NCI-H2196 (cell line): Measurements from ENCODE around the gene EMX1.

Experiments
- DNase-seq: peaks from one replicate; lab custom pipeline; 2025; ENCODE audit not compliant: unreplicated experiment; lab: John Stamatoyannopoulos, UW

The EMX1 gene

DNA sequence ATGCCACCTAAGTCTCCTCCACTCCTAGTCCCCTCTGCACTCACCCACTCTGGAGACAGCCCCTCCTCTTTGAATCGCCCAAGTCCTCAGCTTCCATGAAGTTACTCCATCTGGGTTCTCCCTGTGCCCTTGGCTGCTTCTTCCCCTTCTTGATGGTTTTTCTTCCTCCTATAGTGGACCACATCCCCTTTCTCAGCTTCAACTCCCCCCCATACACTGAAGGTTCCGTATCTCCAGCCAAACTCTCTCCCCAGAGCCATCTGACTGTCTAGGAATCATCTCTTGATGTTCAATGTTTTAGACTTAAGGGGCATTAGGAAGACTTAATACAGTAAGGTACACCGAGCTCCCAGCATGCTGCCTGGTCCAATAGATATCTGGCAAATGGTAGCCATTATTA lies 39.6 kb downstream of the EMX1 start:
- no peak for DNase-seq

DNA sequence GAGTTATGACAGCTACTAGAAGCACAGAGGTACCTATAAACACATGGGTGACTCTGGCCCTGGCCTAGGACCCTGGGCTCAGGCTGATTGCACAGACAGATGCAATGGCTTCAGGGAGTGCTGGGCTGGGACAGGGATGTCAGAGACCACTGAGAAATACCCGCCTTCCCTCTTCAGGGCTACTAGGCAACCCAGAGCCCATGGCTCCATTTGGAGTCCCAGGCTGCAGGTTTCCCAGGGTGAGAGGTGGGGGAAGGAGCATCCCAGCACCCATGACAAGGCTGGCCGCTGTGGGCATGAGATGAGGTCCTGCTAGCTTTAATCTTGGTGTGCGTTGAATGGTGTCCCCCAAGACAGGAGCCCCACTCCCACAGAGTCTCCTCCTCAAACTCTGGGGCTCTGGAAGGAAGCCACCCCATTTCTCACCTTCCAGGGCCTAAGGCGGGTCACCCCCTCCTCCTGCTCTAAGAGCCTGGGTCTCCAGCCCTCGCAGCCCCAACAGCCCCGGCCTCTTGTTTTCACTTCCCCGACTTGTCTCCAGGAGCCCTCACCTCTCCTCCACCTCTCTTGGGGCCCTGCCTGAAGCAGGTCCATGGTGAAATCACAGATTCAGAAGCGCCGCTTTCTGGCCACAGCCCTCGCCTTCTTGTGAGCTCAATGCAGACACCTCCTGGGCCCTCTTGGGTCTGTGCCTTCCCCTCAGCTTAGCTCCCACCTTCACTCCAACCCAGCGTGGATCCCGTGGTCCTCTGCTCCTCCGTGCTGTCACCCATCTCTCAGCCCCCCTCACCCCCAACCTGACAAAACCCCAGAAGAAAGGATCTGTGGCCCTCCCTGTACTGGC lies 41.4 kb downstream of the EMX1 start:
- no peak for DNase-seq

DNA sequence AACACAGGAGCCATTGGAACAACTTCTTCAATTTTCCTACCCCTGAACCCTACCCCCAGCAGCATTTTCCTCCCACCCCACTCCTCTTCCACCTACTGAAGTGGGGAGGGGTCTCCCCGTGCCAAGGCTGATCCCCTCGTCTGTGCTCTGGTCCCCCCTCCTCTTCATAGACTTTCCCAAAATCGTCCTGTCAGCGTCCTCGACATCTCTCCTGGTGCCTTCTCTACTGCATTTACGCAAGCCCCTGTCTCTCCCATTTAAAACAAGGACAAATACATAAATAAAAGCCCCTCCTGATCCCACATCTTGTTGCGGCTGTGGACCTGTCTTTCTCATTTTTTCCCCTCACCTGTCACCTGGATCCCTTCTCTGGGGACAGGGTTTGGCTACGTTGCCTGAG lies 42.2 kb downstream of the EMX1 start:
- no peak for DNase-seq

DNA sequence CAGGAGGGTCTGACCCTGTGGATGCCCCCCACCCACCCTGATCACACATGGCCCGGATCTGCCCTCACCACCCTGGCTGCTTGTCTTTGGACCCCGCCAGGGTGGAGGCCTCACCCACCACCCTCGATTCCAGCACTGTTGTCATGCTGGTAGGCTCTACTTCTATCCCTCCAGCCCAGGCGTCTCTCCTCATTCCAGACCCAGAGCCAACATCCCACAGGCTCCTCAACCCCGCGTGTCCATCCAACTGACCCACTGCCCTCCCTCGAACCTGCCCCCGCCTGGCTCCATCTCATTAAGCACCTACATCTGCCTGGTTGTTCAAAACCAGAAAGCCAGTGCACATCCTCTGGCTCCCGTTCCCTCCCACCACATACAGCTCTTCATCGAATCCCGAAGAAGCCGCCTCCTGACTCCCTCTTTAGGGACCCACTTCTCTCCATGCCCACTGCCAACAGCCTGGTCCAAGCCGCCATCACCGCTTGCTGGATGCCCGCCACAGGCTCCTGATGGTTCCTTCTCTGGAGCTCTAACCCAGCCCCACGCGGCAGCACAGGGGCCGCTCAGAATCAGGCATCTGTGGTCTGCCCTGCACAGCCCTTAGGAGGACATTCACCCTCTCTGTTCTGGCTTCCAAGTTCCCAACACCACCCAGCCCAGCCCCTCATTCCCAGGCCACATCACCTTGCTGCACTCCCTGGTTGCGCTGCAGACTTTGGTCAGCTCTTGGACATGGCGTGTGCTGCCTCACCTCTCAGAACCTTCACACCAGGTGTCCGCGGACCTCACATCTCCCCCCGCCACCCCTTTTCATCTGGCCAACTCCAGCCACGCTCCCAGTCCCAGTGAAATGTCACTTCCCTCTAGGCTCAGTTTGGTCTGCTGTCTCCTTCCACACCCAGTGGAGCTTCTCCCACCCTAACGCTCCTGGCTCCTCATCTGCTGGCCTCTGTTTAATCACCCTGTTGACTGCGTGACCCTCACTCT lies 43.0 kb downstream of the EMX1 start:
- no peak for DNase-seq

DNA sequence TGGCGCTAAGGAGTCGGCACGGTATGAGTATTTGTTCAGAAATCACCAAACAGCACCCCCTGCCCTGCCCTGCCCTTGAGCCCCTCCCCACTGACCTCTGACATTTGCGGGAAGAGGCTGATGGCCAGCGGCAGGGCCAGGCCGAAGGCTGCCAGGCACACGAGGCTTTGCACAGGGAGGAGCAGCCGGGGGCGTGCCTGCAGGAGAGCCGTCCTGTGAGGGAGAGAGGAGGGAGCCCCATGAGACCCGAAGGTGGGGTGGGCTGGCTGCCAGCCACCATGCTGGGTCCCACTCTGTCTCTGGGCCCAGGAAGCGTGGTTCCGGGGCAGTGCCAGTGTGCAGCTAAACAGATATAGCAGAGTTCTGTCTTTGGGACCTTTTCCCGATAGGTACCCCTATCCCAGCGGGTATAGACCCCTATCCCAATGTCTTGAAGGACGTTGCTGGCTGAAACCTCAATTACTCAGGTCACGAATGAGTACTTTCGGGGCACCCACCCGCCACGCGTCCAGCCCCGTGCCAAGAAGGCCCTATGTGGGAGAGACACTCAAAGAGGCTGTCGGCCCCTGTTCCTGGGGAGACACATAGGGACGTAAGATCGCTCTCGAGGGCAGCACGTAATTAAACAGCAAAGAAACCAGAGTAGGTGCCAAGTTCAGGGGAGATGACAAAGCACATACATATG lies 43.9 kb downstream of the EMX1 start:
- DNase-seq = no peak

DNA sequence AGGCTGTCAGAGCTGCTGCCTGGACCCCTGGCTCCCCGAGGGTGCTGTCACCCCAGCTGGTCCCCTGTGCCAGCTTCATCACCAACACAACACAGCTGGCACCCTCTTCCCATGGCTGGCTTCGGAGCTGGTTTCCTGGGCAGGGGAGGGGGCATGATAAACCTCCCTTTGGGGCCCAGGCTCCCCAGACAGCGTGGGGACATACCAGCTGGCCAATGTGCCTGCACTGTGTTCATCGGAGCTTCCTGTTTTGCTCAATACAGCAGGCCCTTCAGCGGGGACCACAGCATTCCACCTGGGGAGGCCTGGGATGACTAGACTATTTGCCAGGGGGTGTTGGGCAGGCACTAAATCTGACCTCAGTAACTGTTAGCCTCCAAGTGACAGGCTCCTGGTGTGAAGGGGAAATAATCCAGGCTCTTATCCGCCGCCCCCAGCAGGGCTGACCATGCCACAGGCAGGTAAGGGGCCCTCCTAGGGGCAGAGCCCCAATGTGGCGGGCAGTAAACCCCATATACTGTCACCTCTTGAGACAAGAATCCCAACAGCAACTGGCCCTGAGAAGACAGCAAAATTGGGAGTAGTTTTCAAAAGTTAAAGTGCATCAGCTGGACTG lies 44.6 kb downstream of the EMX1 start:
- no peak for DNase-seq

DNA sequence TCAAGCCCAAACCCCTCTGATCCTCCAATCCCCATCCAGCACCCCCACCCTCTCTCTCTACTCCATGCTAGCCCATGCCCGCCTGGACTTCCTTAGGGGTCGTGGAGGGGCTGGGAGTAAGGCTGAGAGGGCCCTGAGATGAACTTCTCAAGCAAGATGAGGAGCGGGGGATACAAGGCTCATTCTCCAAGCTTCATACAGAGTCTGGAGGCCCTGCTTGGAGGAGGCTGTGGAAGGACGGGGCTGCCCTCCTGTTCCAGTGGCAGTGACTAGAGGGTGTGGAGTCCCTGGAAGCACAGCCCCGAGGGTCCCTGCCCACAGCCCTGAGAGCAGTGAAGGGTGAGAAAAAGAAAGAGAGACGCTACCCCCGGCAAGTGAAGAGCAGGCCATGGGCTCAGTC lies 45.6 kb downstream of the EMX1 start:
- no peak for DNase-seq

DNA sequence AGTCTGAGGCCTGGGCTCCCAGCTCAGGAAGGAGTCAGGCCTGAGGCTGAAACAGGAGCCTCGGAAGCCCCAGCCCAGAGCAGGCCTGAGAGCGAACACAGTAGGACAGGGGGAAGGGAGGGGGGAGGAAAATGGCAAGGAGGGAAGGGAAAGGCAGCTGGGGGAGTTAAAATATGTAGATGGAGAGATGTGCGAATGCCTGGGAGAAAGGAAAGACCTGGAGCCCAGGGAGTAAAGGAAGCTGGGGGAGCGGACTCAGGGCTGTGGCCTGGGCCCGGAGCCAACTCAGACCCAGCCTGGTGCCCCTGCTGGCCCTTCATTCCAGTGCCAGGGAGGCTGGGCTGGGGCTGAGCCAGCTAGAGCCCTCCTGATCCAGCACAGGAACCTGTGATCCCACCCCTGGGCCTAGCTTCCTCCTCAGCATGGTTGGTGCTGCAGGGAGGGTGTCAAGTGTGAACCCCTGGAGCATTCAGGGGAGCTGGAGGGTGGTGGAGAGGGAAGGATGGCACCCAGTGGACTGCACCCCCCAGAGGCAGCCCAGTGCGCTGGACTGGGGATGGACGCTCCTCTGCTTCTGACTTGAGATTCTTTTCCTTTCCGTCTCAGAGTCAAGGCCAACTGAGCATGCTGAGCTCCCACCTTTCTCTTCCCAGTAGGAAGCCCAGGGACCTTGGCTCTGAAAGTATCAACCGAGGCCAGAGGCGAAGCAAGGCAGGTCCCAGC lies 46.3 kb downstream of the EMX1 start:
- DNase-seq = no peak

DNA sequence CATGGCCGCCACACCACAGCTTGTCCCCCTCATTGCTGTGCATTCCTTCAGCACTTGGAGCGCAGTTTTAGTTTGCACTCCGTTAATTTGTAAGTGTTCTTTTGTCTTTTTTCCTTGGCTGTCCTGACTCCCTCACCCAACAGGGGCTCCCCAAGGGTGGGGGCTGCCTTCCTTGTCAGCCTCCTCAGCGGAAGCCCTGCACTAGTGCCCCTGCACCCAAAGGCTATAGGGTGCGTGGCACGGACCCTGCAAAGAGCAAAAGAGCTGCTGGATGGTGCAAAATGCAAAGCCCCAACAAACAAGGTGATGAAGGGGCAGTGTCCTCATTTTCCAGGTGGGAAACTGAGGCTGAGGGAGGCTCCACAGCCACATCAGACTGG lies 46.8 kb downstream of the EMX1 start:
- DNase-seq = no peak

DNA sequence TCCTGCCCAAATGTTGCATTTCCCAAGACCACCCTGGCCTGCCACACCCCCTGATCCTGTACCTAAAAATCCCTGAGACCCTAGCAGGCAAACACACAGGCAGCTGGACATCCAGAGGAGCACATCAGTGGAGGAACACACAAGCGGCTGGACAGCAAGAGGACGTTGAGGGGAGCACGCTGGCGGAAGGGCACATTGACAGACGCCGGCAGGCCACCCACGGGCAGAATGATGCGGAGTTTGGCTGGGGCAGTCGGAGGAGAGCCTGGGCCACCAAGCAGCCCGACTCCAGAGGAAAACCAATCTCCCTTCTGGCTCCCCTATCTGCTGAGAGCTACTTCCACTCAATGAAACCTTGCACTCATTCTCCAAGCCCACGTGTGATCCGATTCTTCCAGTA lies 47.7 kb downstream of the EMX1 start:
- DNase-seq = no peak

DNA sequence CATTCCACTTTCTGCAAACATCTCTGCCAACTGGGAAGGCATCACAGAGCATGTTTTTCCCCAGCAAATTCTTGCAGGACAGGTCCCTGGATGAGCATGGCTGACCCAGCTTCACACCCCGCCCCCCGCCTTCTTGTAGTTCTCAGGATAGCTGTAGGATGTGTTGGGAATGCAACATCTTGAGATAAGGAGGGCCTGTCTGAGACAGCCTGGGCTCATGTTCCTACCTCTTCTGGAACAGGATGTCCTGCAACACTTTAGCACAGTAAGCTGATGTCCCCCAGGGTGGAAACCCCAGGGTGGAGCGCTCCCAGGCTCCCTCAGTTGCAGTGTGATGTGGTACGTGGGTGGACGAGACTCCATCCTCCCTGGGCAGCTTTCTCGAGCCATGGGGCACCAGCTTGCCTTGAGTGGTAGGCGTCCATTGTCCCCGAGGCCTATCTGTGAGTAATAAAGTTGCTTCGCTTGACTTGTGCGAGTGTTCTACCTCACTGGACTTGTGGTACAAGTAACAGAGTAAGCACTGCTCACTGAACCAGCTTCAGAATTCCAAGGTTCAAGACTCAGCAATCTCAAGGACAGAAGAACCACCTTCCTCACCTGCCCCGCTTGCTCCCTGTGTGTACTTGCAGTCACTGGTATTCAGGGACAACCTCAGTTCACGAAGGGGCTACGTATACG lies 48.6 kb downstream of the EMX1 start:
- no peak for DNase-seq

DNA sequence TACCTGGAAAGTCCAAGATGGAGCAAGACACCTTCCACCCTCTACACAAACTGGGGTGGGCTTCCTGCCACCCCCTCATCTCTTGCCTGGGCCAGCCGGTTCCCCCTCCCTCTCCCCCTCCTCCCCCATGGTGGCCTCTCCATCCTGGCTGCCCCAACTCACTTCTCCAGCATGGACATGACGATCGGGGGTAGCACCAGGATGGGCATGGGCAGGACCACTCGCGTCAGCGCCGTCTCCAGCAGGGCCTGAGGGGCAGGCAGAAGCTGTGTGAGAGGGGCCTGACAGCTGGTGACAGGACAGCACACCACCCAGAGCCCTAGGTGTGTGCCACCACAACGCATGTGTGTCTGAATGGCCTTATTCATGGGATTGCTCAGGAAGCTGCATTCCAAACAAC lies 51.0 kb downstream of the EMX1 start:
- DNase-seq = no peak

DNA sequence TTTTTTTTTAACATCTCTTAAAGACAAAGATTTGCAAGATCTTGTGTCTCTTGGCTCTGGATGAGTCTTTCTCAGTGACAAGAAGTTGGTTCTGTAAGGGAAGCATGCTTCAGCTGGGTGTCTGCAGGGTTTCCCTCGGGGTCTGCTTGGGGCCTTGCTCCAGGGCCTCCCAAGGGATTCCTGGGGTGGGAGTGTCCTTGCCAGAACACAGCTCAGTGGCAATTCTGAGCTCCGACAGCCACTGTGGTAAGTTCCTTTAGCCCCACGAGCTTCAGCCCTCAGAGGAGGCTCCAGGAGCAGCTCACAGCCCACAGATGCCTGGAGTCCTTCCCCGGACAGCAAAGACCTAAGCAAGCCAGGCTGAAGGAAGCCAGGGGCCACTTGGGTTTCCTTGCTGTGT lies 52.4 kb downstream of the EMX1 start:
- DNase-seq = no peak

DNA sequence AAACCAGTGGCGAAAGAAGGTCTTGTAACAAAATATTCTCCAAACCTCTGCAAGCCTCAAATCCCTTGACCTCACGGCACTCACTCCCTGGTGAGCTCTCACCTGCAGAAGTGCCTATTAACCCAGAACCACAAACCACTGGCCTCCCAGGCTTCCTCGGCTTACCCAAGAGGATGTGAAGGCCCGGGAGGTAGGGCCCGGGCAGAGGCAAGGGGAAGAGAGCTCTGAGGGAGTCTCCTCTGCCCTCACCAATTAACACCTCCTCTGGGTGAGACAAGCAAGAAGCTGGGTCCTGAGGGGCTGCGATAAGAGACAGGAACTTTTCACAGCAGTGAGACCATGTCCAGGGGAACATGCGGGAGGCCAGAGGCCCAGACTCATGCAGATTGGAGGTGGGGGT lies 53.7 kb downstream of the EMX1 start:
- no peak for DNase-seq

DNA sequence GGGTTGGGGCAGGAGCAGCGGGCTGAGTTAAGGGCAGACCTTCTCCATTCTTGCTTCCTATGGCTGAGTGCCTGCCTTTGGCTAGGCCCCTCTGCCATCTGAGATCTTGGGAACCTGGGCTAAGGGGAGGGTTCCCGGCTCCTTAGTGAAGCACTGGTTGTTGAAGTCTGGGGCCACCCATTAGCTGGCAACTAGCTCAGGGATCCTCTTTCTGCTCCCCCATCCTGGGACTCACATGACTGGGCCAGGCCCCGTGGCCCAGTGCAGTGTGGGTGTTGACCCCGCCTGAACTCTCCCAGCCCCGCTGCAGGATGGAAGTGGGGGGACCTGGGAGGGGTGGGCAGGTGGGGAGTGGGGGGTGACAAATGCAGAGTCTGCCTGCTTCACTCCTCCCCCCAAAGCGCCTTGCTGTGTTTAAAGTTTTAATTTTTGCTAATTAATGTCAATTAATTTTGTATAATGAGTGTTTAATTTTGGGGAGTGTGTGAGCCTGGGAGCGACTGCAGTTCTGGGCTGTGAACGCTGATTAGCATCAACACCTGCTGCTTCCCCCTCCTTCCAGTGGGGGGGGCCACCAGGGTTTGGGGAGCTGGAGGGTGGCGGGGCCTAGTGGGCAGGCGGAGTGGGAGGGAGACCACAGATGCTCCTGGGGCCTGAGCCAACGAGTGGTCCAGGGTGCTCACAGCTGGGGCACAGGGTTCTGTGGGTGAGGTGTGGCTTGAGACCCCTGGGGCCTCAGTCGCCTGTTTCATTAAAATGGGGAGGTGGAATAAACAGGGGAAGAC lies 55.2 kb downstream of the EMX1 start:
- DNase-seq = no peak

DNA sequence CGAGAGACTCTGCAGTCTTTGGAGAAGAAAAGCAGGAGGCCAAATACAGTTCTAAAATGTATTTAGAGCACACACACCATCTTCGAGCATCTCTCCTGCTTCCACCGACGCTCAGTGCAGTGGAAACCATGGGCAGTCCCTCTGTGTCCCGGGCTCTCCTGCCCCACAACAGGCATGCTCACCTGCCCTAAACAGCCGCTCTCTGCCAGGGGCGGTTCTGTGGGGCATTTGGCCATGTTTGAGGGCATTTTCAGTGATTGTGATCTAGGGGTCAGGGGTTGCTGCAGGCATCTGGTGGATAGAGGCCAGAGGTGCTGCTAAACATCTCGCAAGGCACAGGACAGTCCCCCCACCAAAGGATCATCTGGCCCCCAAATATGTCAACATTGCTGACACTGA lies 55.8 kb downstream of the EMX1 start:
- DNase-seq = no peak

DNA sequence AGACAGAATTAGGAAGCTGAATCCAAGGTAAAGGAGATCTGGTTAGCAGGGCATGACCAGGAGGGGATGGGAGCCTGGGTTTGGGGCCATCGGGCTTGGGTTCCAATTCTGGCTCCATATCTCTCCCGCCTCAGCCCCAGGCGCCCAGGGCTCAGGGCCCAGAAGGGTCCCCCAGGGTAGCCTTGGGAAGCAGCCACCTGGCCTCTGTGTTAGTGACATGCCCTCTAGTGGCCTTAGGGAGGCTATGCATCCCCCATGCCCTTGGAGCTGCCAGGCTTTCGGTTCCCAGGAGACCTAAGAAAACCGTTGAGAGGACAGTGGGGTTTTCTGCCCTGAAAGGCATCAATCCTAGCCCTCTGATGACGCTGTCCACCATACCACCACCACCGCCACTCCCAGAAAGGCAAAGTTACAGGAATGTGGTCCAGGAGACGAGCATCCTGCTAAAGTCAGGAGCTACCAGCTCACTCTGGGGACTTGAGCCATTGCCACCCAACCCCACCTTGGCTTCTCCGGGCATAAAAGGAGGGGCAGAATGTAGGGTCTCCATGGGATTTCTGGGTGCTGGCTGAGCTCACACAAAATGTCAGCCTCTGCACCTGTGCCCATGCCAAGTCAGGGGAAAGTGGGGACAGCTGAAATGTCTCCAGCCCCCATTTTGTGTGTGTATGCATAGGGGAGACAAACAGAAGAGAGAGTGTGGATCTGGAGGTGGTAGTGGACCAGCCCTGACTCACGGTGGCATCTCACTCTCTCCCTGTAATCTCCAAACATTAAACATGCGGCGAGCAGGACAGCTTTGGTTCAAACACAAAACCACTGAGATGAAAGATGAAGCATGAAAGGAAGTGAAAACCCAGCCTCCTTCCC lies 56.5 kb downstream of the EMX1 start:
- DNase-seq = peak; percentile 37

DNA sequence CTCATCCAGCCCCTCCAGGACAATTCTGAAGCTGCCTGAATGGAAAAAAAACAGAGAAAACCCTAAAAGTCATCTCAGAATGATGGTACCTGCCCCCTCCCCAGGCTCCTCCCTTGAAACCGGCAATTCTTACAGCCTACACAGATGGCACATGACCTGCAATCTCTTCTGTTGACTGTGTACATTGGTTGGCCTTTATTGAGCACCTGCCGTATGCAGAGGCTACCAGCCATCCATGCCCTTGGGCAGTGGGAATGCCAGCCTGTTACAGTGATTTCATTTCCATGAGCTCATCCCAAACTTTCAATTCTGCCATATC lies 57.1 kb downstream of the EMX1 start:
- no peak for DNase-seq
